Measurements from ENCODE around the gene NECTIN1.

- TF ChIP-seq POLR2A (IDR thresholded peaks at IDR 0.05) (no peak), POLR2AphosphoS5 (IDR thresholded peaks at IDR 0.05; ENCODE audit: insufficient read depth in 1 of 2, low read depth in 1 of 2) (no peak)
- TF ChIP-seq, protein P1, sequence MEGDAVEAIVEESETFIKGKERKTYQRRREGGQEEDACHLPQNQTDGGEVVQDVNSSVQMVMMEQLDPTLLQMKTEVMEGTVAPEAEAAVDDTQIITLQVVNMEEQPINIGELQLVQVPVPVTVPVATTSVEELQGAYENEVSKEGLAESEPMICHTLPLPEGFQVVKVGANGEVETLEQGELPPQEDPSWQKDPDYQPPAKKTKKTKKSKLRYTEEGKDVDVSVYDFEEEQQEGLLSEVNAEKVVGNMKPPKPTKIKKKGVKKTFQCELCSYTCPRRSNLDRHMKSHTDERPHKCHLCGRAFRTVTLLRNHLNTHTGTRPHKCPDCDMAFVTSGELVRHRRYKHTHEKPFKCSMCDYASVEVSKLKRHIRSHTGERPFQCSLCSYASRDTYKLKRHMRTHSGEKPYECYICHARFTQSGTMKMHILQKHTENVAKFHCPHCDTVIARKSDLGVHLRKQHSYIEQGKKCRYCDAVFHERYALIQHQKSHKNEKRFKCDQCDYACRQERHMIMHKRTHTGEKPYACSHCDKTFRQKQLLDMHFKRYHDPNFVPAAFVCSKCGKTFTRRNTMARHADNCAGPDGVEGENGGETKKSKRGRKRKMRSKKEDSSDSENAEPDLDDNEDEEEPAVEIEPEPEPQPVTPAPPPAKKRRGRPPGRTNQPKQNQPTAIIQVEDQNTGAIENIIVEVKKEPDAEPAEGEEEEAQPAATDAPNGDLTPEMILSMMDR (IDR thresholded peaks at IDR 0.05) = no peak
These were observed 25.2 kb upstream of the NECTIN1 start for GRCh38 chr11:119754199-119754598.
